Left colon (tissue), 2 donors: Measurements from ENCODE around the gene SLC35F6. TPM values are rescaled to one million over a fixed set of nuclear protein-coding genes. Genes with fewer than 3 reads are reported as not detected.

Experiments
- ATAC-seq: fragments of 200-7000 bp; cut with Tn5 transposase; one replicate; pipeline ENCODE4 v1.9.1; 2020; ENCODE audit warnings: mild to moderate bottlenecking, moderate library complexity
- DNase-seq, 2 donors: peaks; one replicate each; pipeline ENCODE4 v3.0.0-alpha.2; 2020
- intact Hi-C, 2 donors: fragments of 100-400 bp; cut with DNase I in 1 of 2; cut with micrococcal nuclease in 1 of 2; formaldehyde crosslinking; loops; one replicate each; pipeline versions ENCODE4 v1.11.2 to v1.14.0; 2022; cut with DNase I, micrococcal nuclease
- total RNA-seq, 2 donors: library from RNA; stranded (reverse); fragmentation: NEBNext Ultra II Directional; extraction: Animal tissue kit (Norgen Biotek cat#: 25700); gene quantifications; one replicate each; pipeline ENCODE4 v1.2.1, GENCODE V29; 2021
- donor health status: DM: no; HTN: no; CAD: no.
- donor health status: DM: yes; HTN: yes; CAD: no.

The SLC35F6 gene
- total RNA-seq, 2 donors from 2014 or later = 29.6 to 32.1 TPM

DNA sequence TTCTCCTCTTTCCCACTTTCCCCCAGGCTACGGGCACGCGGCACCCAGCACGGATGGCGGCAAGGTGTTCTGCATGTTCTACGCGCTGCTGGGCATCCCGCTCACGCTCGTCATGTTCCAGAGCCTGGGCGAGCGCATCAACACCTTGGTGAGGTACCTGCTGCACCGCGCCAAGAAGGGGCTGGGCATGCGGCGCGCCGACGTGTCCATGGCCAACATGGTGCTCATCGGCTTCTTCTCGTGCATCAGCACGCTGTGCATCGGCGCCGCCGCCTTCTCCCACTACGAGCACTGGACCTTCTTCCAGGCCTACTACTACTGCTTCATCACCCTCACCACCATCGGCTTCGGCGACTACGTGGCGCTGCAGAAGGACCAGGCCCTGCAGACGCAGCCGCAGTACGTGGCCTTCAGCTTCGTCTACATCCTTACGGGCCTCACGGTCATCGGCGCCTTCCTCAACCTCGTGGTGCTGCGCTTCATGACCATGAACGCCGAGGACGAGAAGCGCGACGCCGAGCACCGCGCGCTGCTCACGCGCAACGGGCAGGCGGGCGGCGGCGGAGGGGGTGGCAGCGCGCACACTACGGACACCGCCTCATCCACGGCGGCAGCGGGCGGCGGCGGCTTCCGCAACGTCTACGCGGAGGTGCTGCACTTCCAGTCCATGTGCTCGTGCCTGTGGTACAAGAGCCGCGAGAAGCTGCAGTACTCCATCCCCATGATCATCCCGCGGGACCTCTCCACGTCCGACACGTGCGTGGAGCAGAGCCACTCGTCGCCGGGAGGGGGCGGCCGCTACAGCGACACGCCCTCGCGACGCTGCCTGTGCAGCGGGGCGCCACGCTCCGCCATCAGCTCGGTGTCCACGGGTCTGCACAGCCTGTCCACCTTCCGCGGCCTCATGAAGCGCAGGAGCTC lies 36.2 kb upstream of the SLC35F6 start:
- ATAC-seq = no peak
- intact Hi-C loops = no loop called here

DNA sequence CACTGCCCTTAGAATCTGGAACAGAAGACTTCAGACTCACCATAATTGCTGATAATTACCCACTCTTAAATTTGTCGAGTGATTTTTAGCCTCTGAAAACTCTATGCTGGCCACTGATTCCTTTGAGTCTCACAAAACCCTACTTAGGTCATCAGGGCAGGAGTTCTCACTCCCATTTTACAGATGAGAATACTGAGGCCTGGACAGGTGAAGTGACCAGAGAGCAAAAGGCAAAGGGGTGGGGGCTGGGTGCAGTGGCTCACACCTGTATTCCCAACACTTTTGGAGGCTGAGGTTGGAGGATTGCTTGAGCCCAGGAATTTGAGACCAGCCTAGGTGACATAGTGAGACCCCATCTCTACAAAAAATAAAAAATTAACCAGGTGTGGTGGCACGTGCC lies 34.8 kb upstream of the SLC35F6 start:
- no peak for ATAC-seq
- intact Hi-C loops = no loop called here
- DNase-seq = no peak

More for the DNA sequence above, 36.2 kb upstream of the SLC35F6 start:
- DNase-seq = no peak

DNA sequence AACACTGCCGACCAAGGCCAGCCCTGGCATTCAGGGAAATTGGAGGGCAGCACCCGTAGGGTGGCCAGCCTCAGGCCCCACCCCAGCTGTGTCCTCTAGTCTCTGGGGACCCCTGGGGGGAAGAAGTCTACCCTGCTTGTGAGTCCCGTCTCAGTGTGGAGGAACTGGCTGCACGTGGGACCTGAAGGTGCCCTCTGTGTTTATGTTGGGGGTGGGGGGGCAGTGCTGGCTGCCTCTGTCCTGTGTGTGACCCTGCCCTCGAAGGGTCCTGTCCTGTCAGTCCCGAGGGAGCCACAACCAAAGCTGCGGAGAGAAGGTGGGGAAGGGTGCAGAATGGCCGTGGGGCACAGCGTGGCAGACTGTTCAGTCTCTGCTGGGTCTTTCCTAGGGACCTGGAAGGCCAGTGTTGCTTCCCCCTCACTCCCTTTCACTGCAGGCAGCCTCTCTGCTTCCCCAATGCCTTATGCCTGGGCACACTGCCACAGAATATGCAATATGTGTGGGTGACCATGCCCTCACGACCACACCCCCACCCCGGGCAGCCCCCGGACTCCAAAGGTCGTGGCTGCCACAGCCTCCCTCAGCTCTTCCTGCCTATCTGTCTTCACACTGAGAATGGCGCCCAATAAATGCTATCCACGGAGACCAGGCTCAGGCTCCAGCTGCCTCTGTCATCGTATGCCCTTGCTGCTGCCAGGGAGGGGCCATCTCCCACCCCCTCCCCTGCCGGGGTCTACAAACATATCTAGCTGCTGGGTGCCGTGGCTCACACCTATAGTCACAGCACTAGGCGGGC lies 33.3 kb upstream of the SLC35F6 start:
- intact Hi-C loops = no loop called here
- ATAC-seq = peak; percentile 34
- no peak for DNase-seq

GRCh38 chr2:26731714-26732113 lies 32.4 kb upstream of the SLC35F6 start:
- DNase-seq (no peak), ATAC-seq (no peak)
- intact Hi-C loops = no loop called here

DNA sequence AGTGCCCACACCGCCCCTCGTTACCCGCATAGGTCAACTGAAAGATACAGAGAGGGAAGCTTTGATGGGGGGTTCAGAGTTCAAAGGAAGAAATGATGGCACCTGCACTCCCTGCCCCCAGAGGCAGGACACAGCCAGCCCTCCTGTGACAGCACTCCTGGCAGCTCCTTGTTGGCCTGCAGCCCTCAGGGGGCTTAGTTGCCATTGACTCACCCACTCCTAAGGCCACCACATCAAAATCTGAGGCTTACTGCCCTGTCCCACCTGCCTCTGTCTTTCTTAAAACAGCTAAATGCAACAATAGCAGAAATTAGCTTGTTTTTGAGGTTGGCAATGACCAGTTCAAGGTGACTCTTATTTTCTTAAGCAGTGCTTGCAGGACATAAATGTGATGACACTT lies 31.6 kb upstream of the SLC35F6 start:
- DNase-seq (no peak), ATAC-seq (no peak)
- intact Hi-C loops = no loop called here

- no peak for DNase-seq
- ATAC-seq = no peak
- intact Hi-C loops = no loop called here
Measured at GRCh38 chr2:26733413-26733812, 30.7 kb upstream of the SLC35F6 start.

DNA sequence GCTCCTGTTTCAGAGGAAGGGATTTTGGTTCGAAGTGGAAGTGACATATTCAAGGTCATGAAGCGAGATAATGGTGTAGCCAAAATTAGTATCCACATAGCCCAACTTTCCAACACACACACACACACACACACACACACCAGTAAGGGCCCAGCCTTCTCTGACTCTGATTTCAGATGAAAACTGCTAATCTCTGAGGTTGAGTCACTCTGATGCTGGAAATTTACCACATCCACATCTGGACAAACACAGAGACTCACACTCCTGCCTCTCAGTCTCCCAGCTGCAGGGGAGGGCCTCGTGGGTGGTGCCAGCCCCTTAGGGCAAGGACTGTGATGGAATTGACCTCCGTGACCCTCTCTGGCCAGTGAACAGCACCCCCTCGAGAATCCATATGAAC lies 29.0 kb upstream of the SLC35F6 start:
- ATAC-seq = no peak

GRCh38 chr2:26735883-26736588 lies 28.0 kb upstream of the SLC35F6 start:
- intact Hi-C loops = no loop called here
- DNase-seq = no peak
- no peak for ATAC-seq

More for the DNA sequence above, 29.0 kb upstream of the SLC35F6 start:
- no peak for DNase-seq
- intact Hi-C loops = no loop called here

DNA sequence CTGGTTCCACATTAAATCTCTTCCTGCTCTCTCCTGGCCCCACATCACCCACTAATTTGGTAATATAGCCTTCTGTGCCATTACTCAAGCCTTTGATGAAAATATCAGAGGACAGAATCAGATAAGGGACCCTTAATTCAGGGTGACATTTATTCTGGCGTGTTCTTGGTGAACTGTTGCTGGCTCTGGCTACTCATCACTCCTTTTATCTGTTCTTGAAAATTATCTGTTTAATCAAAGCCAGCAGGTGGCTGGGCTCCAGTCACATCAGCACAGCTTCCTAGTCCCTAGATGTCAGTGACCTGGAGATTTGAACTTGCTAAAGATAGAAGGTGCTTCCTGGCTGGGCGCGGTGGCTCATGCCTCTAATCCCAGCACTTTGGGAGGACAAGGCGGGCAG lies 26.9 kb upstream of the SLC35F6 start:
- no peak for ATAC-seq
- no peak for DNase-seq
- intact Hi-C loops = no loop called here

- no peak for DNase-seq
- intact Hi-C loops = no loop called here
- no peak for ATAC-seq
Measured at GRCh38 chr2:26738481-26738880, 25.6 kb upstream of the SLC35F6 start.

DNA sequence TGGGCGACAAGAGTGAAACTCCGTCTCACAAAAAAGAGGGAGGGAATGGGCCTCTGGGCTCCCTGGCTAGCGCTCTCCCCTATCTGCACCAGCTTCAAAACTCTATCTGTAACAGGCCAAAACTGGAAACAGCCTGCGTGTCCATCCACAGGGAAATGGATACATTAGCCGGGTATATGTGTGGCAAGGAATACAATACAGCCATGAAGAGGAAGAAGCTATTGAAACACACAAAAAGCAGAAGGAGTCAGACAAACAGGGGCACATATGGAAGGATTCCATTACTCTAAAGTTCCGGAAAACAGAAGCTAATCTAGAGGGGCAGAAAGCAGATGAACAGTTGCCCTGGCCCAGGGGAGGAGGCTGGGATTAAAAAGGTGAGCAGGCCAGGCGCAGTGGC lies 24.6 kb upstream of the SLC35F6 start:
- no peak for DNase-seq
- ATAC-seq = no peak
- intact Hi-C loops = no loop called here

DNA sequence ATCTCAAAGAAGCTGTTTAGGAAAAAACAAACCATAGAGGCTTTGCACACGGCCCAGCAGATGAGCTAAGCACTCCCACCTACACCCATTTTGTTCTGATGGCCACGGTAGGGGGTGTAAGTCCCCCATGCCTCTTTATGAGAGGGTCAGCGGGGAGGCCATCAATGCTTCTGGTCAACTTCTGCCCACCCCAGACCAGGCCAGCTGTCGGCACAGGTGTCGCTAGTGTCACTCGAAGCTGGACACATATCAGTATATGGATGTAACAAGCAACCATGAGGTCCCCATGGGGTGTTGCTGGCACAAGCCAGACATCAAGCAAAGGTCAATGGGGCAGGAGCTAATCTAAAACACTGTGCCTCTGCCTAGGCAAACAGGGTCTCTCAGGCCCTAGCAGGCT lies 23.7 kb upstream of the SLC35F6 start:
- ATAC-seq = no peak
- no peak for DNase-seq
- intact Hi-C loops = loop anchor here in 1 of 2 donors (5.0 kb wide), 1 partner anchor 133 kb away; no protein-coding TSS in a partner anchor

DNA sequence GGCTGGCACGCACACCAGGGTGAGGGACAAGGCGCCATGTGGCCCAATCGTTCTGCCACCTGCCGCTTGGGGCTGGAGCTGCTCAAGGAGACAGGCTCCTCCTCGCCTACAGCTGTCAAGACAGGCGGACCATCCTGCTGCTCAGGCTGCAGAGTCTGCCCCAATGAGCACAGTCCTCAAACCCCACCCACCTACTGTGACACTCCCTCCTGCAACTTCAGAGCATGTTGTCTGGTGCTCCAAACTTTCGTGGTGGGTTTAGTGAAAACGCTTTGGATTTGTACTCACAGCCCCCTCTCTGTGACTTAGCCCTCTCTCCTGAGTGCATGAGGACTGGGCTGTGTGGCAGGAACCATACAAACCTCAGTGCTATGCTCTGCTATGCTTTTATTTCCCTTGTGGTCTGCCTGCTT lies 23.2 kb upstream of the SLC35F6 start:
- no peak for DNase-seq
- no peak for ATAC-seq
- intact Hi-C loops = loop anchor here in 1 of 2 donors (5.0 kb wide), 1 partner anchor 134 kb away; no protein-coding TSS in a partner anchor

GRCh38 chr2:26742048-26742770 lies 21.9 kb upstream of the SLC35F6 start:
- DNase-seq = no peak
- ATAC-seq = no peak
- intact Hi-C loops = loop anchor here in 1 of 2 donors (5.0 kb wide), 1 partner anchor 135 kb away; no protein-coding TSS in a partner anchor

DNA sequence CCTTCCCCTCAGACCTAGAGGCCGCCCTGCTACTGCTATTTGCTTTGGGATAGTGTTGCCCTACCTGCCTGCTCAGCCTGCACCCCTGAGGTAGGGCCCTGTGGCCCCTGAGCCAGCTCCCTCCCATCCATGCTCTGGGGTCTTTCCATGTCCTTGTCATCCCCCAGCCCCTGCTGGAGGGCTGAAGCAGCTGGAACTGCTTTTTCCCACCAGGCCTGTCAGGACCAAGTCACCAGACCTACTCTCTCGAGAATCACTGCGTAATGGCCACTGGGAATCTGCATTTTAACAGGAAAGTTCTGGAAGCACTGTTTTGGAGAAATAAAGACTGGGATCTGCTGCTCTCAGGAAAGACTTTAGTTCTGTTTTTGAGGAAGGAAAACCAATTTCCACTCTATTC lies 20.2 kb upstream of the SLC35F6 start:
- DNase-seq = no peak
- intact Hi-C loops = loop anchor here in 1 of 2 donors (5.0 kb wide), 1 partner anchor 137 kb away; no protein-coding TSS in a partner anchor
- ATAC-seq = no peak

GRCh38 chr2:26744953-26745352 lies 19.1 kb upstream of the SLC35F6 start:
- intact Hi-C loops = loop anchor here (1.0 to 5.0 kb wide), 2 partner anchors 138 to 140 kb away; no protein-coding TSS in a partner anchor
- ATAC-seq (no peak), DNase-seq (no peak)

DNA sequence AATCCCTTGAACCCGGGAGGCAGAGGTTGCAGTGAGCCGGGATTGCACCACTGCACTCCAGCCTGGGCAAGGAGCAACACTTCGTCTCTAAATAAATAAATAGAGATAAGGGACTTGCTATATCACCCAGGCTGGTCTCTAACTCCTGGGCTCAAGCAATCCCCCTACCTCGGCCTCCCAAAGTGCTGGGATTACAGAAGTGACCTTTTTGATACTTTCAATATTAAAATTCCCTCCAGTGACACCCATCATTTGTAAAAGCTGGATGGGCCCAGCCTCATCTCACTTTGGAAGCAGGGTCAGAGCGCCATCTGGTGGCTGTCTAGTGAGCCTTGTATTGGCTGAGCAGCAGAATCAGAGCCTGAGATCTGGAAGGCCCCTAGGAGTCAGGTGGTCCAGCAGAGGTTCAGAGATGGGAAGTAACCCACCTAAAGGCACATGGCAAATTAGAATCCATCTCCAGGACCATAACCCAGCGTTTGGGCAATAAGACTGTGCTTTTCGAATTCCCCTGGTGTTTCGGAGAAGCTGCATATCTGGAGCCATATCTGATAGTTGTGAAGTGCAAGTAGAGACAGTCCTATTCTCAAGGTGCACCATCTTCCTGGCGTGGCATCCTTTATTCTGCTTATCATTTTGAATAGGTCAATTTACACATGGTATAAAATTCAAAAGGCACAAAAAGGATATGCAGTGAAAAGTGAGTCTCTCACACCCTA lies 18.3 kb upstream of the SLC35F6 start:
- DNase-seq (peak; percentile 58 to 90), ATAC-seq (peak; percentile 85)
- intact Hi-C loops = loop anchor here in 1 of 2 donors (1.0 kb wide), 1 partner anchor 140 kb away; no protein-coding TSS in a partner anchor

GRCh38 chr2:26746934-26747333 lies 17.1 kb upstream of the SLC35F6 start:
- intact Hi-C loops = no loop called here
- DNase-seq (no peak), ATAC-seq (no peak)
